Measurements from ENCODE around the gene SLC24A3.

The SLC24A3 gene

DNA sequence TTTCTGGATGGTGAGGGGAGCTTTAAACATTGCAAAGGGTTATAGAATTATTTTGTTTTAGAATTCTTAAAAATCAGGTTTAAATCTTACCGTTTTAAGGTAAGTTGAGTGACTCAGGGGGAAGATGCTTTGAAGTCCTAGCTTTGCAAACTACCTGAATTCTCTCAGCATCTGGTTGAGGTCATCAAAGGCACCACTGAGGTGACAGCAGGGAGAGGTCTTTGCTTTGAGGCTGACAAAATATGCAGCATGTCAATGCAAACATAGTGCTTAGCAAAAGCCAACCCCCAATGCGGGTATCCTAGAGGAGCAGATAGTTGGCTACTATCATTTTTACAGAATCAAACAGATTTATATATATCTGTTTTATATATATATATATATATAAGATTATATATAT, 219.5 kb downstream of the SLC24A3 start:
- no peak for DNase-seq

DNA sequence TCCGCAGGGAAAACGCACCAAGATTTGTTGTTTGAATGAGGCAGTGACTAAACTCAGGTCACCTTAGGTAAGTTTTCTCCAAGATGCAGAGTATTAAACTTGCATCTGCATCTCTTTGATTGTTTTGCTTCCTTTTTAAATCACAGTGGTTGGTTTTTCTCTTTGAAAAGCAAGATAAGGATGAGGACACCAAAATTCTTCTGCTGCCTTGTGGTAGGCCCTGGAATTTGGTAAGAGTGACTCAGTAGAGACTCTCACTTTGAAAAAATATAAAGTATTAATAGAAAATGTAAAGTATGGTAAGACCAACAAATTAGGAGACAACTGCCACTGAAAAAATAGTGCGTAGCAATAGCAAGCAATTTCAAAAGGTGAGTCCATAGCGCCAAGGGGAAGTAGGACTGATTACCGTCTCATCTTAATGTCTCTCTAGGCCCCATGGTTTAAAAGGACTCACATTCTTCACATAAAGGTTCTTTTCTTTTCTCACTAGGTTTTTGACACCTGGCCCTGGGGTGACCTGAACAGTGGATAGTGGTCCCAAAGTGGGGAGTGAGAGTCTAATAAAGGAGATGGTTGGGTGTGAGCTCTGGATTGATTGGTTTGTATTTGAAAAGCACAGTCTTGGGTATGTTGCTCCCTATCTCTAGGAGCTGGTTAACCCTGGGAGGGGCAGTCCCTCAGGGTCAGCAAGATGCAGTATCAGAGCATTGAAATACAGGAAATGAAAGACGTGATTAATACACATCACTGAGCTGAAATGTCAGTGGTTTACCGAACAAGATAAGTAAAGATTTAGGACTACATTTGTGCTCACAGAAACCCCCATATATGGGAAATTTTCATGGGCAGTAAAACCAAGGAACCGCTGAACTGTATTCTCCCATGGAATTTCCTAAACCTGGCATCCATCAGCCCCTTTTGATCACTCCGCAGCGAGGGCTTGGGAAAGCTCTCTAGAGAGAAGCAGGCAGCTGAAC, 221.2 kb downstream of the SLC24A3 start:
- DNase-seq, result no peak

DNA sequence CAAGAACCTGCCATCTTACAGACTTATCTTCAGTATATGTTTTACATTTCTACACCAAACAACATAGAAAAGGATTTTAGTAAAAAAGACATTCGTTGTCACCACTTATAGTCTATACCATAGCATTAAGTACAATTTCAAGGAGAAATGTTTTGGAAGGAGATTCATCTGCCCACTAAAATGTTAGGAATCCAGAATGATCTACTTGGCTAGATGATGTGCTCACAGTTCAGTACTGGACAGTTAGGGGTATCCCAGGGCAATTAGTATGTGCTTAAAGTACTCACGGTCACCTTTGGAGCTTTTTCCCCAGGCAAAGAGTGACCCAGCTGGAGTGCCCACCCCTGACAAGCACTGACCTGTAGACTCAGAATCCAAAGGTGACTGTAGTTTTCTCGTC, 222.9 kb downstream of the SLC24A3 start:
- no peak for DNase-seq

DNA sequence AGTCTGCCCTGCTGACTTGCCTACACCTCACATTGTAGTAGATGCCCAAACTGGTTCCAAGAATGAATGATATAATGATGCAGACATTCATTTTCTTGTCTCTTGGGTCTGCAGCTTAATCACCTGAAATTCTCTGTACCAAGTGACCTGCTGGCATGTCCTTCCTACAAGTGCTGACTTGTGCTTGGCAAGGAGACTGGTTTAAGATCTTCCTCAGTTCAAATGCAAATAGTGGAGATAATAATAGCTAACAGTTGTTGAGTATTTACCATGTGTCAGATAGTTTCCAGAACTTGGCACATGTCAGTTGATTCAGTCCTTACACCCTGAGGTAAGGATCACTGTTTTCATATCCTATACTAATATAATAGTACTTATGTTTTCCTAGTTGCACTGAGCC, 223.4 kb downstream of the SLC24A3 start:
- no peak for DNase-seq

DNA sequence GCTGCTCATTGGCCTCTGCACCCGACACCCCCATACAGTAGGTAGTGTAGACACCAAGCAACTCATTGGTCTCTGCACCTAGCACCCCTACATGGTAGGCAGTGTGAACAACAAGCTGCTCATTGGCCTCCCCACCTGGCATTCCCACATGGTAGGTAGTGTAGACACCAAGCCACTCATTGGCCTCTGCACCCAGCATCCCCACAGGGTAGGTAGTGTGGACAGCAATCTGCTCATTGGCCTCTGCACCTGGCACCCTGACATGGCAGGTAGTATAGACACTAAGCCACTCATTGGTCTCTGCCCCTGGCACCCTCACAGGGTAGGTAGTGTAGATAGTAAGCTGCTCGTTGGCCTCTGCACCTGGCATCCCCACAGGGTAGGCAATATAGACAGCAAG, 226.0 kb downstream of the SLC24A3 start:
- no peak for DNase-seq

DNA sequence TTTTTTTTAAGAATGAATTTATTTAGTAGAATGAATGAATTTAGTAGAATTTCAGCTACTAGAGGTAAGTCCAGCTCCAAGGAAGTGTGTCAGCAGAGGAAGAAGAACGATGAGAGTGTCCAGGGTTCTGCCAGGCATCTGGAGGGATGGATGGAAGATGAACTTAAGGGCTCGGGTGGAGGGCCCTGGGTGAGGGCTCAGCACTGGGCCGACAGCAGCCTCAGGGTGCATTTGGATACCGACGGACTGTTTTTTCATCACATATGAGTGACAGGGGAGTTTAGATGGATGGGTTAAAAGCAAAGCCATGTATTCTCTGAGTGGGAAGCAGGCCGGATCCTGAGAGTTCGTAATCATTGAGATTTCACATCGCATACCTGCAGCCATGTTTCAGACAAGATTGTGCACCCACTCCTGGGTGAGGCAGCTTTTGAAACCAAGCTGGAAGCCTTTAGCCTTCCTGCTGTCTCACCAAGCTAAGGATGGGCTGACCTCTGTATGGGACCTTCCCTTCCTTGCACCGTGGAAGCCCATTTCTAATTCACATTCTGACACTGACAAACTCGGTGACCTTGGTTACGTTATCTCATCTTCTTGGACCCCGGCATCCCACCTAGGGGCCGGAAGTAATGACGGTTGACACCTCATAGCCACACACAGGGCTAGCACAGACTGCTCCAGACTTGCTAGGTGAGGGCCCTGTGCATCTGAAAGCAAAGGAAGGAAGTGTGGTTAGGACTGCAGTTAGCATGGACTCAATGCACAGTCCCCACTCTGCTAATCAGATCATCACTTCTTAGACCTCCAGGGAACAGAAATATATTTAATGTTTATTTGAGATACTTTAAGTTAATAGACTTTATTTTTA, 228.5 kb downstream of the SLC24A3 start:
- no peak for DNase-seq

DNA sequence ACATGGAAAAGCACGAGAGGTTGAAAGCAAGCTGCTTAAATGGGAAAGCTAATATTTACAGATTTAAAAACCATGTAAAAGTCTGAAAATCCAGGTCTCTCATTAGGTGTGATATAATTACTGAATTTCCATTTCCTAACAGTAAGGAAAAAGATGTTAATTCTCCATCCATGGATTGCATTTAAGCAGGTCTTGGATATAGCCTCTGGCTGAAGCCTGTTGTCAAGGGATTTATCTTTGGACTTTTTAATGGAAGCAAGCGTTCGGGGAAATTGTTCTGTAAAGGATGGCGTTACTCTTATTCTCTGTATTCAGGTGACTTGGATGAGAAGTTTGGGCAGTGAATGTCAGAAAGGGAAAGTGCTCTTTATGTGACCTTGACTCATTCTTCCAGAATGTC, 233.8 kb downstream of the SLC24A3 start:
- DNase-seq, result no peak

DNA sequence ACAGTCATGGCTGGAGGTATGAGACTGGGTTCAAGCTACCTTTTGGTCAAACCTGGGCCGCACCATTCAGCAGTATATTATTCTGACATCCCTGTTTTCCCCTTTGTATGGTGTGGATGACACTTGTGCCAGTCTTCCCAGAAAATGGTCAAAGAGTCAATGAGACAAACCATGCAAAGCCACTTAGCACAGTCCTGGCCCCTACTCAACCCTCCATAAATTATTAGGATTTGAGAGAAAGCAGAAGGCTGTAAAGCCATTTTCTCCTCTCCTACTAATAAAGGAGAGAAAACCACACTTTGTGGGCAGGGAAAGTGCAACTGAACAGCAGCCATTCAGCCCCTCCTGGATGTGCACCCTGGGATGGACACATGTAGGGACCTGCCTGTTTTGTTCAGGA, 236.2 kb downstream of the SLC24A3 start:
- no peak for DNase-seq

DNA sequence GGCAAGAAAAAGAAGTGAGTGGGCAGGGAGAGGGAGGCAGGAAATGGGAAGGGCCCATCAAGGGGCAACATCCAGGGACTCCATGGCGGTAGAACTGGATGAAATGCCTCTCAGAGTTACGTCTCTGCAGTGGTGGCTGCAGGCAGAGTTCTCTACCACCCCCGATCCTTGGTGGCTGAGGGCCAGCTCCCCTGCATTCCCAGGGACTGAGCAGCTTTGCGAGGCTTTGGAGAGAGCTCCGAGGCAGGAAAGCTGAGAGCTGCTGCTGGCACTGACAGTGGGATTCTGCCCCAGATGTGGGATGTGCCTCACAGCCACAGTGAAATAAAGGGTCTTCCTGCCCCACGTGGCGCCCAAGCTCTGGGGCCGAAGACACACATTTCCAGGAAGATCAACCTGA, 236.6 kb downstream of the SLC24A3 start:
- no peak for DNase-seq

DNA sequence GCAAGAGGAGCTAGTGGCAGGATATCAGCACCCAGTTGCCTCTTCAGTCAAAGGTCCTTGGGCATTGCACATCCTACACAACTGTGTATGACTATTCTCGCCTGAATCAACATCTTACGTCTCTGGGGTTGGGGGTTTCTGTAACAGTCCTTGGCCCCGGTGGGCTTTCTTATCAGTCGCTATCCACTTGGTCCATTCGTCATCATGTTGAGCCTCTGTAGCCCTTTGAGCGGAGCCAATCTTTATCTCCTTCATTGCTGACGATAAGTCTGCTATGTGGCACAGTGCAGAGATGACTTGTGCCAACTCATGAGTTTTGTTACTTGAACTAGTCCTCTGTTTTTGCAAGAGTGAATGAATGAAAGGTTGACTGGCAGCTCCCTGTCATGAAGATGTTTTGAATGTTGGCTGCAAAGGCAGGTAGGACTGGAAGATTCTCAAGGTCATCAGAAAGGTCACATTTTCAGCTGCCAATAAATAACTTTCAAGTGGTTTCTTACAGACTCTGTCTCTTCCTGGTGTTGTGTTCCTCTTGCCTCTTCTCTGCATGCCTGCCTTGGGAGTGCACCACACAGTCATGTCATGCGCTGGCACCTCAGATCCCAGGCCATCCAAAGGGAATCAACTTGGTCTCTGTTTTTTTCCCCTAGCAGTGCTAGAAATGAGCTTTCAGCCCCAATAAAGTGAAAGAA, 238.9 kb downstream of the SLC24A3 start:
- no peak for DNase-seq

DNA sequence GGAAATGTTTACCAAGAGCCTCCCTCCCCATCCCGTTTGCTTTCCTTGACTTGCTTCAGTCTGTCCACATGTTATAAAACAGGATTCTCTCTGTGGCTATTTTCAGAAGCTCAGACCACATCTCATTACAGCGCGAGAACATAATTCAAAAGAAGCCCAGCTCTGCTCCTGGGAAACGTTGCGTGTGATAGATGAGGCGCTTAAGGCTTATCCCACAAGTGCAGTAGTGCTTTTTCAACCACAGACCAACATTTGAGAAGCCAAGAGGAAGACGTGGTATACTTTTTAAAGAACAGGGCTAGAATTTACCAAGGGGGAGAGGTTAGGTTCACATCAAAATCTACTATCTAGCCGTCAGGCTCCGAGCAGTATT, 239.5 kb downstream of the SLC24A3 start:
- no peak for DNase-seq

DNA sequence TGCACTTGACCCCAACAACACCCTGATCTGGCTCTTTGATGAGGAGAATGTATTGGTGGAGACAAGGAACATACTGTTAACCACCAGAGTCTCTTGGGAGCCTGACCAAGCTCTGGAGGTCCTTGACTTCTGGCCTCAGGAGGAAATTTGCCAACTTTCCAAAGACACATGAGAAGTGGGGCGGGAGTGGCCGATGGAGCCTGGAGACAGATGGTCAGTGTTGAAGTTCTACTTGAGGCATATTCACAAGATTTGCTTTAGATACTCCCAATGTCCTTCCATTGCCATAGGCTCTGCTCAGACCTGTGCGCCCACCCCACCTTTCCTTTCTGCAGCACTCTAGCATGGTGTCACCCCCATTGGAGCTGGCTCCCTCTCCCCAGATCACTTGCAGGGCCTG, 241.0 kb downstream of the SLC24A3 start:
- DNase-seq, result no peak

DNA sequence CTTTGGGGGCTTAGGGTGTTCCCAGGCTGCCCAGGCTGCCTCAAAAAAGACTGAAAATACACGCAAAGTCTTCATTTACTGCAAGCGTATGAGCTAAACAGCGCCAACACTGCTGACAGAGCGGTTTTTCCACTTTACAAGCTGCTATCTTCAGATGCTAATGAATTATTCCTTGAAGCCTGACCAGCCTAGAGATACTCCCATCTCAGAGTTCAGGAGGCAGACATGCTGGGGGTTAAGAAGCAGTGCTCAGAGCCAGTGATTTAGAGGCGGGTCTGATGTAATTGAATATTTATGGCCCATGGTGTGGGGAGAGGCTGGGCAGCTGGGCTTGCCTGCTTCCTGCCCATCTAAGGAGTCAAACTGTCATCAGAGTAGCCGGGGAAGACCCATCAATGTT, 241.4 kb downstream of the SLC24A3 start:
- DNase-seq, result no peak

DNA sequence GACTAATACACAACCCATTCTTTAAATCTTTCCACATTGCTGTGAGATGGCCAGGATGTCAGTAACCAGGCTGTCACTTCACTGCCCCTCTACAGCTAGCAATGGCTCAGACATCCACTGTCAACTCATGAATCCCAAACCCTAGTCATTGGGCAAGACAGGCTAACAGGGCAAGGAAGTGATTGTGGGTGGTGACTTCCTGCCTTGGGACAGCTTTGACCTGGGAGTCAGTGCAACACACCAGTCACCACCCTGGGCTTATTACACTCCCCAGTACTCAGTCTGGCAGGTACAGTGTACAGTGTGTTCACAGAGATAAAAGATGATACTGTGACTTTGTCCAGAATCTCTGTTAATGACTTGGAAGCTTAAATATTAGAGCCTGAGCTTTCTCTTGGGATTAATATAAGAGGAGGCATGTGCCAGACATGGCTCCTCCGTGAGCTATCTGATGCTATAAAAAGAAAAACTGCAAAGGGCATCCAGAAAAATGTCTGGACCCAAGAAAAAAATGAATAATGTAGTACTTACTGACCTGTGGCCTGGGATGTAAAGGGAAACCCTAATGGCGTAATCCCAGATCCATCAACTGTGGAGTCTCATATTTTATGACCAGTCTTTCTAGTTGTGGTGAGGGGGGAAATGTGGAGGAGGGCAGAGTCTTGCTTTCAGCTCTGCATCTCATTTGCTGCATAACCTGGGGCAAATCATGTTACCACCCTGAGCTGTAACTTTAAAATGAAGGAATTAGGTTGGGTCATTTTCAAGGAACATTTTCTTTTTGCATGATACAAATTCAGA, 244.4 kb downstream of the SLC24A3 start:
- DNase-seq, result no peak

DNA sequence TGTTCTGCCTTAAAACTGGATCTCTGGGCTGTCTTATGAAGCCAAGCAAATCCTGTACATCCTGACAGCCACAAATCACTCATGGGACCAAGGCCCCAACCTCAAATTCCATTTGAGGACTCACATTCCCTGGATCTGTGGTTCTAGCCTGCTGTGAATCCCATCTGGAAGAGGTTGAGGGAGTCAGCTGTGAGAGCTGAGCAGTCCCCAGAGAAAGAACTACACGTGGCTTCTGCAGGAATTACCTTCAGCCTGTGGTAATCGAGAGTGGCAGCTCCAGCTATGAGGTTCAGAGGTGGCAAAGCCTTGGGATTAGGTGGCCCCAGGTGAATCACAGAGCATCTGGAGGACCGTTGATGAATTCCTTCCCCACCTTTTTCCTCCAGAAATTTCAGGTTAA, 245.2 kb downstream of the SLC24A3 start:
- no peak for DNase-seq

DNA sequence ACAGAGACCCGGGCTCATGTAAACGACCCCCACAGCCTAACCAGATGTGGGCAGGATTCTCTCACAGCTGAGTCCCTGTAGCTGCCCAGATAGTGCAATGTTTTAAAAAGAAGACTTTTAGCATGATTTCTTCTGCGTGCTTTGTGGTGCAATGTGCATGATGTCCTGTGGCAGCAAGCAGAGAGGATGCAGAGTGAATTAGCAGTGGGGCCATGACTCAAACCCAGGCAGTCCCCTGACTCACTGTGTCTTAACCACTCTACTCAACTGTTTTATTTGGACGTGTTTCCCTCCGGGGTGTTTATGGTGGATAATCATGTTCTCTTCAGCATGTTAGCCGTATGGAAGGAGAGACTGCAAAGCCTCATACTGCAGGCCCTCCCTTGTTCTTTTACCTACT, 247.9 kb downstream of the SLC24A3 start:
- no peak for DNase-seq

DNA sequence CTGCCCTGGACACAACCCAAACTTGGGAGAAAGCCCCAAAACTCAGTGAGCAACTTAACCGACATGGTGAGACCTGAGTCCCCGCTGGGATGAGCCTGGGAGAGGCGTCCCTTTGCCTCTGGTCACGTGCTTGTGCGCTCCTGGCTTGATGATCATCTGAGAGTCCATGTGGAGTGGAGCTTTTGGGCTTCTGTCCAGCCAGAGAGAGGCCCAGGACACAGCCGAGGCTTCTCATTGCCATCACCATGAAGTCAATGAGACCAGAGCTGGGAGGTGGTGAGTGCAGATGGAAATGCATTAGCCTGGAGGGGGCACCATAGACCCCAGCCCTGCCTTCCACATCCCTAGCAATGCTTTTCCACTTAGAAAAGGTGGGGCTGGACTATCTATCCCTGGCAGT, 250.0 kb downstream of the SLC24A3 start:
- DNase-seq, result no peak

DNA sequence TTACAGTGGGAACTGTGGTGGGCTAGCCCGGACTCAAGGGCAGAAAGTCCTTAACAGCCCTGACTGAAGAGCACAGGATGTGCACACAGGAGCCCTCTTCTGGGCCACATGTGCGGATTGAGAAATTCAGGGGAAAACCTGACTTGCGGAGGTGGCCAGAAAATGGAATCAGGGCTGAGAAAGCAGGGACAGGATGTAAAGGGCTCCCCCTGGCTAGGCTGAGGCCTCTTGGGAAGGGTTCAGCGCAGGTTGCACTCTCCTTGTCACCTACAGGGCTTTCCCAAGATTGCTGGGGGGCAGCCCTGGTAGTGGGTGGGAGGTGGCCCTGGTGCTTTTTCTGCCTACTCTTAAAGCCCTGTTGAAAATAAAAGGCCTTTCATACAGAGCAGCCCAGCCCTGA, 251.2 kb downstream of the SLC24A3 start:
- no peak for DNase-seq

DNA sequence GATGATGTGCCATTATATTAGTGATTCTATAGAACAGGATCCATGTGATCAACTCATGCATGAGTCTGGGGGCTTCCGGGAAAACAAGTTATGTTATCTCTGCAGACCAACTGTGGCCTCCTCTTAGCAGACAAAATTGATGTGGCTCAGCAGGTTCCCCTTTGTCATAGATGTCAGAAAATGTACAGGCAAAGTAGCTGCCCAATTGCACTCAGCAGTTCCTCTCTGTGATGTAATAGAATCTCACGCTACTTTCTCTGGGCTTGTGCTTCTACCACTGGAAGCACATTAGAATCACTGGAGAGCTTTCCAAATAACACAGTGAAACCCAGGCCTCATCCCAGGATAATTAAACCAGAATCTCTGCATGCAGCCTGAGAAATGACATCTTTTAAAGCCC, 253.1 kb downstream of the SLC24A3 start:
- DNase-seq, result no peak

DNA sequence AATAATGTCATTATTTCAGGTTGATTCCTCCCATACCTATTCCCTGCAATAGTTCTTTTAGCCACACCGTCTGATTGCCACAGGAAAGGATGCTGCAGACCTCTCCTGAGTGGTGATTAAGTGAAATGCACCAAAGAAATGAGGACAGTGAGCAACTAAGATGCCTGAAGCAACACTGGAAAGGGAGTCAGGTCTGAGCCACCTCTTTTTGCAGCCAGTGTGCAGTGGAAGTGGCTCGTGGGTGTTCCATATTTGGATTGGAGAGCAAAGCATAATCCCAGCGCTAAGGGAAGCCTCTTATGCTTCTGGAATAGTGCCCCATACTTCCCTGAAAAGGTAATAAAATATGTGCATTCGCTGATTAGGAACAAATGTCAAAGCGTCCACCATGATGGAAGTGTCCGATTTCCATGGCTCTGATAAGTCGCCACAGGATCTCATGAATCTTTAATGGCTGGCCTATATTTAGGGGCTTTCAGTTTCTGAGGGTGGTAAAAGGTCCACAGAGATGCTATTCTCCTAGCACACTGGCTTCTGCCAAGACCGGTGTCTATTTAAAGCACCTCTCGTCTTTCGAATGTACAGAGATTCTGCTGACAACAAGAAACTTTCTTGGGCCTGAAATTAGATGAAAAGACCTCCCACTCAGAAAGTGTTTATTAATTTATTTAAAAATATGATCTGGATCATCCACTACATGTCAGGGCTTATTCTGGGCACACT, 253.9 kb downstream of the SLC24A3 start:
- no peak for DNase-seq

DNA sequence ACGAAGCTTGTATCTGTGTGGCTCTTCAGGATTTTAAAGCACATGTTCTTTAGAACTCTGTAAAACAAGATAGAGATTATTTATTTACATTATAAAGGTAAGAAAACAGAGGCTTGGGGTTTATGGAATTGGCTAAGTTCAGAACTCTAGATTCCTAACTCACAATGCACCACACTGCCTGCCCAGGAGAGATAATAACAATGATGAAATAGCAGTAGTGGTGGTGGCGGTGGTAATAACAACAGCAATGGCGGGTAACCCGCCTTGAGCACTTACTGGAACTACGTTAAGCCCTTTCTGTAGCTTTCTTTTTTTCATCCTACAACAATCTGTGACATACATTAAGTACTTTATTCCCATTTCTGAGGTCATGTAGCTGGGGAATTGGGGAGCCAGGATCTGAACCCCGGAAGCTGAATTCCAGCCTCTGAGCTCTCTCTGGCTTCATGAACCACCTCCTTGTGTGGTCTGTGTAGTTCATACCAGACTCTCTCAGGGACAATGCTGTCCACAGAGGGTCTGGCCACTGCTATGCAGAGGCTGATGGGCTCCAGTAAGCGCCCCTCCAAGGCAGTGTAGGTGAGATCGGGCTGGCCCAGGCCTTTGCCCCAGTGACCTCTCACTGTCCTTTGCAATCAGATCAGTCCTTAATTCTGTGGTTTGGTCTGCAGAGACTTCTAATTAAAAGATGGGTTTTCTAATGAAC, 260.9 kb downstream of the SLC24A3 start:
- DNase-seq, result no peak

Measured in NCI-H526 (cell line).